Osteocyte (in vitro differentiated cells): Measurements from ENCODE around the gene FAF2. TPM values are rescaled to one million over a fixed set of nuclear protein-coding genes. Genes with fewer than 3 reads are reported as not detected.
A peak's percentile ranks its signal among the peaks of the same experiment; 100 is the strongest.
"Not testable (repeated sequence)": the region's sequence is repeated elsewhere in the genome, so short reads cannot be mapped to it uniquely, and the experiment has no call there.

Source experiments
- DNase-seq: peaks from one replicate; pipeline ENCODE4 v3.0.0; 2021; ENCODE audit warnings: mixed read lengths; ENCODE audit not compliant: unreplicated experiment; ENCODE audit errors: extremely low spot score
- H3K27ac Mint-ChIP-seq: one replicate; pipeline ENCODE4 v1.8.0; 2021; ENCODE audit warnings: mild to moderate bottlenecking, mixed read lengths; ENCODE audit not compliant: unreplicated experiment
- H3K27me3 Mint-ChIP-seq: one replicate; pipeline ENCODE4 v1.8.0; 2021; ENCODE audit warnings: mixed read lengths; ENCODE audit not compliant: unreplicated experiment
- H3K36me3 Mint-ChIP-seq: one replicate; pipeline ENCODE4 v1.8.0; 2021; ENCODE audit warnings: mixed read lengths; ENCODE audit not compliant: unreplicated experiment
- H3K4me1 Mint-ChIP-seq: one replicate; pipeline ENCODE4 v1.8.0; 2021; ENCODE audit warnings: mixed read lengths; ENCODE audit not compliant: unreplicated experiment
- H3K4me3 Mint-ChIP-seq: one replicate; pipeline ENCODE4 v1.8.0; 2021; ENCODE audit warnings: mild to moderate bottlenecking, moderate library complexity, mixed read lengths; ENCODE audit not compliant: unreplicated experiment
- H3K9me3 Mint-ChIP-seq: one replicate; pipeline ENCODE4 v1.8.0; 2021; ENCODE audit warnings: mixed read lengths; ENCODE audit not compliant: unreplicated experiment
- CTCF ChIP-seq: fragments of 200-600 bp; sonication (generic); IDR thresholded peaks from 2 replicates; pipeline ENCODE4 v1.5.0; 2021; ENCODE audit warnings: antibody characterized with exemption, mild to moderate bottlenecking, moderate library complexity
- total RNA-seq: library from RNA; stranded (reverse); gene quantifications from 2 replicates; pipeline ENCODE4 v1.2.1, GENCODE V29; 2021

The FAF2 gene
- total RNA-seq, 1 donor from 2014 or later: 46.9 TPM

GRCh38 chr5:176406436-176407052 lies 41.6 kb upstream of the FAF2 start:
- Mint-ChIP-seq H3K27me3 (no peaks in the 10 kb centered on the region), H3K9me3 (no peaks in the 10 kb centered on the region), H3K27ac (no peak overlapping the region), H3K4me3 (no peak overlapping the region), H3K36me3 (peaks cover 20% of the 10 kb centered on the region), H3K4me1 (peaks cover 21% of the 10 kb centered on the region)
- TF ChIP-seq CTCF: no peak
- no peak for DNase-seq

GRCh38 chr5:176407456-176408251 lies 40.5 kb upstream of the FAF2 start:
- DNase-seq: no peak

GRCh38 chr5:176408252-176408573 lies 40.0 kb upstream of the FAF2 start:
- H3K27ac Mint-ChIP-seq, H3K4me3 Mint-ChIP-seq, H3K27me3 Mint-ChIP-seq, DNase-seq, H3K9me3 Mint-ChIP-seq: not testable (repeated sequence)
- Mint-ChIP-seq H3K36me3 (peaks cover 20% of the 10 kb centered on the region), H3K4me1 (peaks cover 27% of the 10 kb centered on the region)

More at GRCh38 chr5:176407456-176408251, 40.5 kb upstream of the FAF2 start:
- H3K9me3 Mint-ChIP-seq: no peaks in the 10 kb centered on the region
- no peak for TF ChIP-seq CTCF
- peaks cover 23% of the 10 kb centered on the region for H3K4me1 Mint-ChIP-seq
- H3K27ac Mint-ChIP-seq: peak overlapping the region; percentile 52
- peaks cover 20% of the 10 kb centered on the region for H3K36me3 Mint-ChIP-seq
- H3K4me3 Mint-ChIP-seq: no peak overlapping the region
- H3K27me3 Mint-ChIP-seq: no peaks in the 10 kb centered on the region

GRCh38 chr5:176408590-176408989 lies 39.6 kb upstream of the FAF2 start:
- no peaks in the 10 kb centered on the region for H3K27me3 Mint-ChIP-seq
- H3K9me3 Mint-ChIP-seq: no peaks in the 10 kb centered on the region
- H3K4me1 Mint-ChIP-seq: peaks cover 31% of the 10 kb centered on the region
- no peak overlapping the region for H3K4me3 Mint-ChIP-seq
- peaks cover 20% of the 10 kb centered on the region for H3K36me3 Mint-ChIP-seq
- TF ChIP-seq CTCF: no peak
- DNase-seq: no peak
- no peak overlapping the region for H3K27ac Mint-ChIP-seq

GRCh38 chr5:176409765-176410164 lies 38.4 kb upstream of the FAF2 start:
- Mint-ChIP-seq H3K27me3 (no peaks in the 10 kb centered on the region), H3K9me3 (no peaks in the 10 kb centered on the region), H3K27ac (no peak overlapping the region), H3K4me1 (peaks cover 43% of the 10 kb centered on the region), H3K36me3 (peaks cover 18% of the 10 kb centered on the region), H3K4me3 (no peak overlapping the region)
- no peak for DNase-seq
- no peak for TF ChIP-seq CTCF
